Stimulated activated effector memory CD8-positive, alpha-beta T cell treated with anti-CD3 and anti-CD28 coated beads, Interleukin-12 subunit alpha, Interleukin-12 subunit beta, amount 100 ng/mL, for 72 hours (primary cell): ENCODE results near the gene TJAP1.
"Not testable (repeated sequence)": the region's sequence is repeated elsewhere in the genome, so short reads cannot be mapped to it uniquely, and the experiment has no call there.

Experiments
- ATAC-seq: fragments of 150-1000 bp; cut with Tn5 transposase; 2 replicates; pipeline ENCODE4 v1.10.0; 2021
- DNase-seq, 2 donors: peaks; one replicate each; pipeline ENCODE4 v3.0.0; 2021 to 2022; ENCODE audit warnings: low spot score in 2 of 2
- H3K27ac Mint-ChIP-seq: one replicate; pipeline ENCODE4 v1.8.0; 2022; ENCODE audit warnings: mild to moderate bottlenecking, mixed read lengths
- H3K36me3 Mint-ChIP-seq: one replicate; pipeline ENCODE4 v1.8.0; 2022; ENCODE audit warnings: mild to moderate bottlenecking, mixed read lengths
- H3K4me1 Mint-ChIP-seq: one replicate; pipeline ENCODE4 v1.8.0; 2022; ENCODE audit warnings: mixed read lengths
- H3K4me3 Mint-ChIP-seq: one replicate; pipeline ENCODE4 v1.8.0; 2022; ENCODE audit warnings: mild to moderate bottlenecking, mixed read lengths
- H3K9me3 Mint-ChIP-seq: one replicate; pipeline ENCODE4 v1.8.0; 2022; ENCODE audit warnings: mixed read lengths

Gene TJAP1

DNA sequence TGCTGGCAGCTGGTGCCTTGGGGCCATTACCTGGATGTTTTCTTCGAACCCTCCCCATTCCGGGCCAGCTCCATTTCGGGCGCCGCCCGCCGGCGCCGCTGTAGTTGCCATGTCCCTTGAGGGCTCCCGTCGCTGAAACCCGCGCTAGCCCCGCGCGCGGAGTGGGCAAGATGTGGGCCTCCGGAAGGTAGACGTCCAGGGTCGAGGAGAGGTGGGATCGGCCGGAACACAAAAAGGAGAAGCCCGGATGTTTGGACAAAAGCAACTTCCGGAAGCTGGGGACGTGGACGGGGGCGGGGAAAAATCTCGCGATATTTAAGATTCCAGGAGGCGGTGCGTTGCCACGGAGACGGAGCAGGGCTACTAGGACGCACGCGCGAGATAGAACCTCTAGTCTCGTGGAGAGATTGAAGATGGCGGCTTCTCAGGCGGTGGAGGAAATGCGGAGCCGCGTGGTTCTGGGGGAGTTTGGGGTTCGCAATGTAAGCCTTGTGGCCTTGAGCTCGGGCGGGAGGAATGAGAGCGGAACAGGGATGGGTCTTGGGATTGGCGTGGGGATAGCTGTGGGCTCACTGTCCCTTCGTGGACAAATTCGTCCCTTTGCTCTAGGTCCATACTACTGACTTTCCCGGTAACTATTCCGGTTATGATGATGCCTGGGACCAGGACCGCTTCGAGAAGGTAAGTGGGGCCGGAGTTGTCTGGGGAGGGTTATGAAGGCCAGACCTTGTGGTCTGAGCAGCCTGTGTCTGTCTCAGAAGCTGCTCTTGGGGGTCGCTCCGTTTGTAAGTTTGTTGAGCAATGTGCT is 39.5 kb downstream of the TJAP1 start, which contains the start of the genes POLR1C and YIPF3:
POLR1C (plus strand) TSS at position 393 of the 808 bp plus-strand sequence; CDS start at position 414, 21 bp downstream.
YIPF3 (minus strand) TSS at position 230 of the 808 bp plus-strand sequence; CDS start at position 111, 119 bp downstream.
- no peak within 1 kb of the TSS for H3K27ac Mint-ChIP-seq
- ATAC-seq (peak; percentile 95), DNase-seq (peak; percentile 91 to 98)
- H3K4me1 Mint-ChIP-seq: peaks cover 28% of the 10 kb centered on the region
- no peaks in the 10 kb centered on the region for H3K9me3 Mint-ChIP-seq
- H3K36me3 Mint-ChIP-seq: no peaks in the 10 kb centered on the region
- no peak within 1 kb of the TSS for H3K4me3 Mint-ChIP-seq

DNA sequence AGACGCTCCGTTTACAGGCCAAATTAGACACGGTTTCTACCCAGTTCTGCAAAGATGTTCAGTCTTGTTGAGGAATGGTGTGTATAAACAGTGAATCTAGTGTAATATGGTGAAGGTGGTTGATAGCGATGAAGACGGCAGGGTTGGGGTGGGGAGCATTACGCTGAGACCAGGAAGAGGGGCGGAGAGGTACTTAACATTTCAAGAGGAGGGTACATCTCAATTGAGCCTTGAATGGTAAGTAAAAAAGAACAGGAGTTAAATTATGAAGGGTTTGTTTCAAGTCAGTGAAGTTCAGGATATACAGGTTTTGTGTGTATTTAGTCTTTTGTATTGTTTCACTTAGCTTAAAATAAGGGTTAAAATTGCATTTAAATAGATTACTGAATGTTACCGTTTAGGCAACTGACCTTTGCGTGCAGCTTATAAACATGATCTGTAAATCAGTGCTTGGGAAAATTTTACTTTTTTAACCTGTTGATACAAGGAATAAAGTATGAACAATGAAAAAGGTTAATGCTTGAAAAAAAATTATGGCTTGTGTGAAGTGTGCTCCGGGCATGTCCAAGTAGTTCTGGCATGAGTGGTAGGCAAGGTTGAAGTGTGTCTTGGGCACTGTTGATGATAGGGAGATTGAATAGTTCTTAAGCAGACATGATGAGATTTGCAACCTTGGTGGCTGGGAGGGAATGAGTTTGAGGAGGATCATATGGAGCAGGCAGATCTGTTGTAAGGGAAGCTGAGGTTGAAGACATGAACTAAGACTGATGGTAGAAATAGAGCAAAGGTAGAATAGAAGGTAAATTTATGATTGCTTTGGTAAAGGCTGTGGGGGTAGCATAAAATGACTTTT is 40.4 kb downstream of the TJAP1 start:
- DNase-seq (peak in 1 of 2 donors; percentile 61), ATAC-seq (no peak)
- H3K9me3 Mint-ChIP-seq: no peaks in the 10 kb centered on the region
- H3K27ac Mint-ChIP-seq: no peak overlapping the region
- no peaks in the 10 kb centered on the region for H3K36me3 Mint-ChIP-seq
- H3K4me3 Mint-ChIP-seq: no peak overlapping the region
- H3K4me1 Mint-ChIP-seq: peaks cover 23% of the 10 kb centered on the region

DNA sequence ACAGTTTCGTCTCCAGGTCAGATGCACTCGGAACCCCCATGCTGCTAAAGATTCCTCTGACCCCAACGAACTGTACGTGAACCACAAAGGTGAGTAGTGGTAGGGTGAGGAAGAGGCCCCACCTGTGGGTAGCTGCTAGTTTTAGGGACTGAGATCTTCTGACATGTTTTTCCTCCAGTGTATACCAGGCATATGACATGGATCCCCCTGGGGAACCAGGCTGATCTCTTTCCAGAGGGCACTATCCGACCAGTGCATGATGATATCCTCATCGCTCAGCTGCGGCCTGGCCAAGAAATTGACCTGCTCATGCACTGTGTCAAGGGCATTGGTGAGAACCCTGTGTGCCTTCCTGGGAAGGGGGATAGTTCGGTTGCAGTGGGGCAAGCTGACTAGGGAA is 42.7 kb downstream of the TJAP1 start:
- H3K4me1 Mint-ChIP-seq: peaks cover 13% of the 10 kb centered on the region
- DNase-seq (no peak), ATAC-seq (no peak)
- H3K27ac Mint-ChIP-seq: peak overlapping the region; percentile 11
- H3K9me3 Mint-ChIP-seq: no peaks in the 10 kb centered on the region
- H3K4me3 Mint-ChIP-seq: no peak overlapping the region
- H3K36me3 Mint-ChIP-seq: no peaks in the 10 kb centered on the region

DNA sequence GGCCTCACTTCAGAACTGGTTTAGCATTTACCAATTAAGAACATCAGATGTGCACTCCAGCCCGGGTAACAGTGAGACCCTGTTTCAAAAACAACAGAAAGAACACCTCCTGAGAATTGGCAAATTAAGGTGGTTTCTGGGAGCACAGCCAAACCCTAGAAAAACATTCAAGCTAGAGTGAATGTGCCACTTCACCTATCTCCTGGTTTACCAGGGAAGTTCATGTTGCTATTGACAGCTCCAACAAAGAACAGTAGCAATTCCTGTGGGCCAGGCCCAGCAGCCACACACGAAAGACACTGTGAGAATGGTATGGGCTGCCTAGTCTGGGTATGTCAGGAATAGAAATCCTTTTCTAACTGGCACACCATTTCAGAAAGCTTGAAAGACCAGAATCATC is 44.5 kb downstream of the TJAP1 start:
- H3K36me3 Mint-ChIP-seq: no peaks in the 10 kb centered on the region

DNA sequence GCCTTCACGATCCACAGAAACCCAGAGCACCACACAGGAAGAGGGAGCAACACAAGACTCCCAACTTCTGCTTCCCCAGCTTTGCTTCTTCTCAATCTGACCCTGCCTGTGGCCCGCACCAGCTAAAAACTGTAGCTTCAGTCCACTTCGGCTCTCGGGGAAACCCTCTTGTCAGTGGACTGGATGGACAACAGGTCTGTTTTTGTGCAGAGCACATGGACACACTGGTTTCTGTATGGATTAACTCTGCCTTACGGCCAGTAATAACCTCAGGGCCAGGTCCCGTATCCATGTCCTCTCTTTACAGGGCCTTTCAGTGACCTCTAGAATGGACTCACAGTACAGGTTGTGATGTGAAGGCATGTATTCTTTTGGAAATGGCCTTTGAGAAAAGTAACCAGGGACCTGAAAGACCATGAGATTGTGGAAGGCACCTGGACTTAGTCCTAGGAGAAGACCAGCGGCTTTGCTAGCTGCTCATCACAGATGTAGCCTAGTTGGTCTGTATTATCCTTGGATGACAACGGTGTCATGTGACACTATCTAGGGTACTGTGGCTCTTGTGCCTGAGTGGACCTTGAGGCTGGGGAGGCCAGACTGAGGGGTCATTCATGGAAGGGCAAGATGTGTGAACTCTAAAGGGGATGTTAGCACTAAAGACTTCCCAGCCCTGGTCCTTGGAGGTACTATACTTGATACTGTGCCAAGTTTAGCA is 45.3 kb downstream of the TJAP1 start:
- peak overlapping the region; percentile 34 for H3K27ac Mint-ChIP-seq
- H3K9me3 Mint-ChIP-seq: no peaks in the 10 kb centered on the region
- H3K36me3 Mint-ChIP-seq: no peaks in the 10 kb centered on the region
- H3K4me3 Mint-ChIP-seq: no peak overlapping the region
- DNase-seq (no peak), ATAC-seq (no peak)
- no peaks in the 10 kb centered on the region for H3K4me1 Mint-ChIP-seq

More for the DNA sequence above, 44.5 kb downstream of the TJAP1 start:
- ATAC-seq (no peak), DNase-seq (no peak)
- H3K4me1 Mint-ChIP-seq: no peaks in the 10 kb centered on the region
- no peak overlapping the region for H3K27ac Mint-ChIP-seq
- no peak overlapping the region for H3K4me3 Mint-ChIP-seq
- no peaks in the 10 kb centered on the region for H3K9me3 Mint-ChIP-seq

- Mint-ChIP-seq H3K9me3 (no peaks in the 10 kb centered on the region), H3K4me1 (no peaks in the 10 kb centered on the region), H3K36me3 (no peaks in the 10 kb centered on the region), H3K27ac (peak overlapping the region; percentile 34), H3K4me3 (no peak overlapping the region)
- no peak for DNase-seq
- no peak for ATAC-seq
Measured at GRCh38 chr6:43523284-43523683, 45.9 kb downstream of the TJAP1 start.

DNA sequence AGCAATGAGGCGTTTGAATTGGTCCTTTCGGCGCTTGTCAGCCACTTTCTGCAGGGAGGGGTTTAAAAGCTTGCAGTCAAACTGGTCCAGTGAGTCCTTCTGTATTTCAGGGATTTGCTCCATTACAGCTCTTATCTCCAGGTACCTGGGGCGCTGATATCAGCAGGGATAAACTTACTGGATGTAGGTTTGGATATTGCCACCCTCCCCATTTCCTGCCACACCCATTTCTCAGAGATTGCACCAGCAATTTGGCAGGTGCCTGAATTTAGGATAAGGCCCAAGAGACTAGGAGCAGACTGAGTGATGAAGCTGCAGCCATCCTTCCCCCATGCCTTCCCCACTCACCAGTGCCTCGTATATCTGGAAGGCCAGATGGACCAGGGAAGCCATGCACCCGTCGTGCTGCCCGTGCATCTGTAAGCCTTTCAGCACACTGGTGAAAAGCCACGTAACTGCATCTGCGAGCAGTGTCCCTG is 47.2 kb downstream of the TJAP1 start:
- peak overlapping the region; percentile 60 for H3K27ac Mint-ChIP-seq
- no peak for DNase-seq
- no peaks in the 10 kb centered on the region for H3K4me1 Mint-ChIP-seq
- no peak overlapping the region for H3K4me3 Mint-ChIP-seq
- ATAC-seq: no peak
- no peaks in the 10 kb centered on the region for H3K9me3 Mint-ChIP-seq
- no peaks in the 10 kb centered on the region for H3K36me3 Mint-ChIP-seq

DNA sequence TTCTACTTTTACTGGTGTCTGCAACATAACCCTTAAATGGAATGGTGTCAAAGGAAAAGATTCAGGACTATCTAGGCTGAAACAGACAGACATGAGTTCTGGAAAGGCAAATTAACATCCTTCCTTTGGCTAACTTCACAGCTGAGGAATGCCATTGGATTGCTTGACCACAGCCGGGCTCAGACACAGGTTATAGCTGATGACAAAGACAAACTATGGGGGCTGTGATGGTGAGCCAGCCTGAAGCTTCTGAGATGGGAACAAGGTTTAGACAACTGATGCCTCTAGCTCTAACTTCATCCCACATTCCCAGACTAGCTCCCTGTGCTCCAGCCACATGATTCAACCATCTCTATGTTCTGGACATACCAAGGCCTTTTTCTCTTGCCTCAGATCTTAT is 54.8 kb downstream of the TJAP1 start:
- H3K27ac Mint-ChIP-seq: peak overlapping the region; percentile 43
- no peak for DNase-seq
- H3K9me3 Mint-ChIP-seq: no peaks in the 10 kb centered on the region
- peaks cover 52% of the 10 kb centered on the region for H3K36me3 Mint-ChIP-seq
- H3K4me1 Mint-ChIP-seq: no peaks in the 10 kb centered on the region
- no peak overlapping the region for H3K4me3 Mint-ChIP-seq
- ATAC-seq: no peak

DNA sequence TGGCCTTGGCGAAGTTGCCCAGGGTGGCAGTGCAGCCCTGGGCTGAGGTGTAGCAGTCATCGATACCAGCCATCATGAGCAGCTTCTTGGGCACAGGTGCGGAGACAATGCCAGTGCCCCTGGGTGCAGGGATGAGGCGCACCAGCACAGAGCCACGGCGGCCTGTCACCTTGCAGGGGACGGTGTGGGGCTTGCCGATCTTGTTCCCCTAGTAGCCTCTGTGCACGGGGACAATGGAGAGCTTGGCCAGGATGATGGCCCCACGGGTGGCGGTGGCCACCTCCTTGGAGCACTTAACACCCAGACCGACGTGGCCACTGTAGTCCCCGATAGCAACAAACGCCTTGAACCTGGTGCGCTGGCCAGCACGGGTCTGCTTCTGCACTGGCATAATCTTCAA is 61.6 kb downstream of the TJAP1 start:
- not testable (repeated sequence) for ATAC-seq, H3K4me3 Mint-ChIP-seq, H3K27ac Mint-ChIP-seq, H3K9me3 Mint-ChIP-seq, DNase-seq, H3K4me1 Mint-ChIP-seq
- peaks cover 100% of the 10 kb centered on the region for H3K36me3 Mint-ChIP-seq

DNA sequence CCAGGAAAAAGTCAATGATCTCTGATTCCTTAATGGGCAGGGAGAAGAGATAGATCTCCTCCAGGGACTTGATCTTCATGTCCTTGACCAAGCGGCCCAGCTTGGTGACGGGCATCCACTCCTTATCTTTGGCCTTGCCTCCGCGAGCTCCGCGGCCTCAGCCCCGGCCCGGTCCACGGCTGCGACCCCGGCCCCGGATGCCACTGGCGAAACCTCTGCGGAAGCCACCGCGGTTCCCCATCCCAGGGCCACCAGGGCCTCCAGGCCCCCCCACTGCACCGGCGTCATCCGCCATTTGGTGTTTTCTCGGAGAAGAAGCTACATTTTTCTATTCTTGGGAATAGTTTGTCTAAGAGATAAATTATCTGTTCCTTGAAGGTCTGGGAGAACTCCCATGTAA is 62.0 kb downstream of the TJAP1 start:
- ATAC-seq, H3K4me1 Mint-ChIP-seq, DNase-seq, H3K4me3 Mint-ChIP-seq, H3K27ac Mint-ChIP-seq, H3K9me3 Mint-ChIP-seq: not testable (repeated sequence)
- peaks cover 100% of the 10 kb centered on the region for H3K36me3 Mint-ChIP-seq

GRCh38 chr6:43540507-43540906 is 63.1 kb downstream of the TJAP1 start:
- Mint-ChIP-seq H3K9me3 (no peaks in the 10 kb centered on the region), H3K4me3 (no peak overlapping the region), H3K36me3 (peaks cover 100% of the 10 kb centered on the region), H3K27ac (no peak overlapping the region), H3K4me1 (no peaks in the 10 kb centered on the region)
- DNase-seq (no peak), ATAC-seq (no peak)

GRCh38 chr6:43541774-43542471 is 64.6 kb downstream of the TJAP1 start:
- no peak for ATAC-seq
- H3K9me3 Mint-ChIP-seq: no peaks in the 10 kb centered on the region
- no peak overlapping the region for H3K4me3 Mint-ChIP-seq
- H3K4me1 Mint-ChIP-seq: no peaks in the 10 kb centered on the region
- peaks cover 100% of the 10 kb centered on the region for H3K36me3 Mint-ChIP-seq
- DNase-seq: no peak
- H3K27ac Mint-ChIP-seq: no peak overlapping the region

DNA sequence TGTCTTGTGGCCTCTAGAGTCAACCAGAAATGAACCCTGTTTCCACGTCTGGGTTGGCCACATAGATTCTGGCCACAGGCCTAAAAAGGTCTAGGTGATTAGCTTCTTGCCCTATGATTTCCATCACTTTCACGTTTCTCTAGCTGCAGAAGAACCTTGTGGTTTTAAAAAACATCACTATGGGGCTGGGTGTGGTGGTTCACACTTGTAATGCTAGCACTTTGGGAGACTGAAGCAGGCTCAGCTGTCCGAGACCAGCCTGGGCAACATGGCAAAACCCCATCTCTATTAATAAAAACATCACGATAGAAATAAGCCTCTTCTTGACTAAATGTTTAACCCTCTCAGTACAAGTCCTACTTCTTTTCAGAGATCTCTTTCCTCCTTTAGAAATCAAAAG is 67.1 kb downstream of the TJAP1 start:
- H3K4me1 Mint-ChIP-seq: no peaks in the 10 kb centered on the region
- DNase-seq: no peak
- H3K36me3 Mint-ChIP-seq: peaks cover 100% of the 10 kb centered on the region
- no peaks in the 10 kb centered on the region for H3K9me3 Mint-ChIP-seq
- H3K27ac Mint-ChIP-seq: no peak overlapping the region
- no peak overlapping the region for H3K4me3 Mint-ChIP-seq
- ATAC-seq: no peak

- Mint-ChIP-seq H3K36me3 (peaks cover 100% of the 10 kb centered on the region), H3K9me3 (no peaks in the 10 kb centered on the region), H3K4me3 (no peak overlapping the region), H3K27ac (peak overlapping the region; percentile 62), H3K4me1 (no peaks in the 10 kb centered on the region)
- no peak for ATAC-seq
- DNase-seq: no peak
Measured at GRCh38 chr6:43547222-43547621, 69.9 kb downstream of the TJAP1 start.
